Neural cell (in vitro differentiated cells): Measurements from ENCODE around the gene HOXA4. TPM values are rescaled to one million over a fixed set of nuclear protein-coding genes. Genes with fewer than 3 reads are reported as not detected.

Experiments
- H2AFZ ChIP-seq: fragments of 200-600, 300-800 bp; sonication (generic), shearing (Covaris generic); 2 replicates; pipeline ENCODE4 v1.6.0; 2014; ENCODE audit warnings: low read depth, mild to moderate bottlenecking, antibody characterized with exemption, low read length, moderate library complexity
- H3F3A ChIP-seq: fragments of 200-600 bp; shearing (Covaris generic); 2 replicates; pipeline ENCODE4 v1.6.1; 2016; ENCODE audit warnings: mild to moderate bottlenecking, moderate library complexity, mixed read lengths, antibody characterized with exemption, low read length; ENCODE audit not compliant: insufficient read depth, poor library complexity, severe bottlenecking
- H3K27ac ChIP-seq: fragments of 200-600, 300-800 bp; sonication (generic), shearing (Covaris generic); 2 replicates; pipeline ENCODE4 v1.5.1; 2014; ENCODE audit warnings: mild to moderate bottlenecking, low read length, moderate library complexity
- H3K27me3 ChIP-seq: fragments of 300-800, 200-600 bp; sonication (generic), shearing (Covaris generic); 2 replicates; pipeline ENCODE4 v1.6.0; 2014; ENCODE audit warnings: mild to moderate bottlenecking, low read depth, low read length, moderate library complexity; ENCODE audit not compliant: insufficient read depth
- H3K36me3 ChIP-seq: fragments of 300-800, 200-600 bp; sonication (generic), shearing (Covaris generic); 2 replicates; pipeline ENCODE4 v1.5.1; 2014; ENCODE audit warnings: mild to moderate bottlenecking, antibody characterized with exemption, low read length, moderate library complexity; ENCODE audit not compliant: insufficient read depth
- H3K4me2 ChIP-seq: fragments of 300-800, 200-600 bp; sonication (generic), shearing (Covaris generic); 2 replicates; pipeline ENCODE4 v1.6.0; 2014; ENCODE audit warnings: mild to moderate bottlenecking, low read length
- H3K4me3 ChIP-seq: fragments of 300-800, 200-600 bp; sonication (generic), shearing (Covaris generic); 2 replicates; pipeline ENCODE4 v1.5.1; 2014; ENCODE audit warnings: mild to moderate bottlenecking, low read length, moderate library complexity
- H3K79me2 ChIP-seq: fragments of 200-600 bp; shearing (Covaris generic); replicated peaks from 2 replicates; pipeline ENCODE4 v1.6.0; 2014; ENCODE audit warnings: mild to moderate bottlenecking, low read length, moderate library complexity; ENCODE audit not compliant: insufficient read depth
- H3K9ac ChIP-seq: fragments of 300-800, 200-600 bp; sonication (generic), shearing (Covaris generic); 2 replicates; pipeline ENCODE4 v1.6.1; 2016; ENCODE audit warnings: mild to moderate bottlenecking, low read length, mixed read lengths
- H3K9me2 ChIP-seq: fragments of 200-600 bp; shearing (Covaris generic); 2 replicates; pipeline ENCODE4 v1.6.1; 2016; ENCODE audit warnings: mild to moderate bottlenecking, low read length, mixed read lengths; ENCODE audit not compliant: insufficient read depth
- H3K9me3 ChIP-seq: fragments of 200-600, 300-800 bp; sonication (generic), shearing (Covaris generic); 2 replicates; pipeline ENCODE4 v1.6.1; 2016; ENCODE audit warnings: mild to moderate bottlenecking, mixed run types, low read length, moderate library complexity, mixed read lengths
- H4K20me1 ChIP-seq: fragments of 200-600 bp; shearing (Covaris generic); 2 replicates; pipeline ENCODE4 v1.6.1; 2016; ENCODE audit warnings: mild to moderate bottlenecking, mixed run types; ENCODE audit not compliant: insufficient read depth
- EP300 ChIP-seq: fragments of 450-650 bp; conservative IDR thresholded peaks from 2 replicates; pipeline ENCODE4 v1.6.1; 2014; ENCODE audit warnings: antibody characterized with exemption, mild to moderate bottlenecking, moderate library complexity; ENCODE audit not compliant: poor library complexity, severe bottlenecking
- EZH2 ChIP-seq: fragments of 200-600, 300-800 bp; shearing (Covaris generic), sonication (generic); IDR thresholded peaks from 2 replicates; pipeline ENCODE4 v1.6.1; 2014; ENCODE audit warnings: antibody characterized with exemption, low read length, borderline replicate concordance, mild to moderate bottlenecking; ENCODE audit not compliant: insufficient read depth, poor library complexity, severe bottlenecking
- MXI1 ChIP-seq: fragments of 450-650 bp; conservative IDR thresholded peaks from 2 replicates; pipeline ENCODE4 v1.6.1; 2014; ENCODE audit warnings: antibody characterized with exemption, mild to moderate bottlenecking; ENCODE audit not compliant: poor library complexity, severe bottlenecking
- RAD21 ChIP-seq: fragments of 450-650 bp; conservative IDR thresholded peaks from 2 replicates; pipeline ENCODE4 v1.6.1; 2014; ENCODE audit warnings: antibody characterized with exemption, mild to moderate bottlenecking, moderate library complexity
- SMC3 ChIP-seq: fragments of 450-650 bp; conservative IDR thresholded peaks from 2 replicates; pipeline ENCODE4 v1.6.1; 2014; ENCODE audit warnings: antibody characterized with exemption, mild to moderate bottlenecking, moderate library complexity; ENCODE audit not compliant: poor library complexity
- TAF1 ChIP-seq: IDR thresholded peaks from 2 replicates; pipeline ENCODE4 v1.6.1; 2012; ENCODE audit warnings: low read depth
- polyA plus RNA-seq: library from polyadenylated mRNA; depleted of rRNA; stranded (reverse); fragments of >200 nt; gene quantifications from 2 replicates; pipeline ENCODE4 v1.2.3, GENCODE V29; 2014
- TF ChIP-seq, protein P1 (sequence below): IDR thresholded peaks from 2 replicates; pipeline ENCODE4 v1.6.1; 2012; ENCODE audit warnings: borderline replicate concordance
- TF ChIP-seq, protein P2 (sequence below): fragments of 450-650 bp; IDR thresholded peaks from 2 replicates; pipeline ENCODE4 v1.5.1; 2014; ENCODE audit warnings: antibody characterized with exemption, mild to moderate bottlenecking, moderate library complexity; ENCODE audit not compliant: poor library complexity, severe bottlenecking

The HOXA4 gene
- polyA plus RNA-seq, 1 donor from 2014 or later: not detected

DNA sequence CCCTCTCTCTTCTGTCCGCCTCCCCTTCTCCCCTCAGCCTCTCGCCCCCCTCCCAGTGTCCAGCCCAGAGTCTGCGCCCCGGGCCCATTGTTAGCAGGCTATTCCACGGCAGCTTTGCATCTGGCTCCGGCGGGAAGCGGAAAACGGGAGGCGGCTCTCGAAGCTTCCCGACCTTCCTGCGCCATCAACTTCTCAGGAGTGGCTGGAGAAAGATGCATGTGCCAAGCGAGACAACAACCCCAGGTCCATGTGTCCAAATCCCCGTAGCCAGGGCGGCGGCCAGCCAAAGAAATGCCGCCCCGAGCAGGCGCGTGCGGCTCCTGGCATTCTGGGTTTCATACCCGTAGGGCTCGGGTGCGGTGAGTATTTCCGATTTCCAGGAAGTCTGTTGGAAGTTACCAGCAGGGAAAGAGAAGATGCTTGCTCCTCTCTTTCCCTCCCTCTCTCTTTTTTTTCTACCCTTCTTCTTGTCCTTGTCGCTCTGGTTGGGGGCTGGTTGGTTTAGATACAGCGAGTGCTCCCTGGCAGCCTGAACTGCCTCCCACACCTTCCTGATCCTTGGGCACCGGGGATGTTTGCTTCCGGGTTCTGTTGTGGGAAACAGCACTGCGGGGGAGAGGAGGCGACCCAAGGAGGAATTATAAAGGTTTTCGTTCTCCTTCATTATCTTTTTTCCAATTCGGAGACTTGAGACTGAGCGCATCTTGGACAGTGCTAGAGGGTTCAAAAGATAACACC, 26.9 kb downstream of the HOXA4 start:
- Histone ChIP-seq H3K27ac (no peak overlapping the region), H2AFZ (no peak overlapping the region), H3K27me3 (peaks cover 100% of the 10 kb centered on the region), H3K36me3 (no peaks in the 10 kb centered on the region), H4K20me1 (no peaks in the 10 kb centered on the region), H3K9me2 (no peaks in the 10 kb centered on the region), H3K4me3 (no peak overlapping the region), H3K79me2 (no peaks in the 10 kb centered on the region), H3F3A (no peaks in the 10 kb centered on the region), H3K9ac (no peak overlapping the region), H3K4me2 (no peak overlapping the region), H3K9me3 (no peaks in the 10 kb centered on the region)
- TF ChIP-seq MXI1 (no peak), EZH2 (peak; percentile 99)

- Histone ChIP-seq H3K36me3 (no peaks in the 10 kb centered on the region), H3K9me2 (no peaks in the 10 kb centered on the region), H3K4me2 (no peak within 1 kb of the TSS), H3K27ac (no peak within 1 kb of the TSS), H3K9ac (no peak within 1 kb of the TSS), H2AFZ (no peak within 1 kb of the TSS), H3F3A (no peaks in the 10 kb centered on the region), H3K9me3 (no peaks in the 10 kb centered on the region), H3K27me3 (peaks cover 100% of the 10 kb centered on the region), H4K20me1 (no peaks in the 10 kb centered on the region), H3K4me3 (no peak within 1 kb of the TSS), H3K79me2 (no peaks in the 10 kb centered on the region)
- TF ChIP-seq, protein P1, sequence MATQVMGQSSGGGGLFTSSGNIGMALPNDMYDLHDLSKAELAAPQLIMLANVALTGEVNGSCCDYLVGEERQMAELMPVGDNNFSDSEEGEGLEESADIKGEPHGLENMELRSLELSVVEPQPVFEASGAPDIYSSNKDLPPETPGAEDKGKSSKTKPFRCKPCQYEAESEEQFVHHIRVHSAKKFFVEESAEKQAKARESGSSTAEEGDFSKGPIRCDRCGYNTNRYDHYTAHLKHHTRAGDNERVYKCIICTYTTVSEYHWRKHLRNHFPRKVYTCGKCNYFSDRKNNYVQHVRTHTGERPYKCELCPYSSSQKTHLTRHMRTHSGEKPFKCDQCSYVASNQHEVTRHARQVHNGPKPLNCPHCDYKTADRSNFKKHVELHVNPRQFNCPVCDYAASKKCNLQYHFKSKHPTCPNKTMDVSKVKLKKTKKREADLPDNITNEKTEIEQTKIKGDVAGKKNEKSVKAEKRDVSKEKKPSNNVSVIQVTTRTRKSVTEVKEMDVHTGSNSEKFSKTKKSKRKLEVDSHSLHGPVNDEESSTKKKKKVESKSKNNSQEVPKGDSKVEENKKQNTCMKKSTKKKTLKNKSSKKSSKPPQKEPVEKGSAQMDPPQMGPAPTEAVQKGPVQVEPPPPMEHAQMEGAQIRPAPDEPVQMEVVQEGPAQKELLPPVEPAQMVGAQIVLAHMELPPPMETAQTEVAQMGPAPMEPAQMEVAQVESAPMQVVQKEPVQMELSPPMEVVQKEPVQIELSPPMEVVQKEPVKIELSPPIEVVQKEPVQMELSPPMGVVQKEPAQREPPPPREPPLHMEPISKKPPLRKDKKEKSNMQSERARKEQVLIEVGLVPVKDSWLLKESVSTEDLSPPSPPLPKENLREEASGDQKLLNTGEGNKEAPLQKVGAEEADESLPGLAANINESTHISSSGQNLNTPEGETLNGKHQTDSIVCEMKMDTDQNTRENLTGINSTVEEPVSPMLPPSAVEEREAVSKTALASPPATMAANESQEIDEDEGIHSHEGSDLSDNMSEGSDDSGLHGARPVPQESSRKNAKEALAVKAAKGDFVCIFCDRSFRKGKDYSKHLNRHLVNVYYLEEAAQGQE: no peak
- TF ChIP-seq MXI1 (no peak), SMC3 (no peak), TAF1 (no peak), EP300 (no peak), RAD21 (no peak), EZH2 (peak; percentile 58)
- TF ChIP-seq, protein P2, sequence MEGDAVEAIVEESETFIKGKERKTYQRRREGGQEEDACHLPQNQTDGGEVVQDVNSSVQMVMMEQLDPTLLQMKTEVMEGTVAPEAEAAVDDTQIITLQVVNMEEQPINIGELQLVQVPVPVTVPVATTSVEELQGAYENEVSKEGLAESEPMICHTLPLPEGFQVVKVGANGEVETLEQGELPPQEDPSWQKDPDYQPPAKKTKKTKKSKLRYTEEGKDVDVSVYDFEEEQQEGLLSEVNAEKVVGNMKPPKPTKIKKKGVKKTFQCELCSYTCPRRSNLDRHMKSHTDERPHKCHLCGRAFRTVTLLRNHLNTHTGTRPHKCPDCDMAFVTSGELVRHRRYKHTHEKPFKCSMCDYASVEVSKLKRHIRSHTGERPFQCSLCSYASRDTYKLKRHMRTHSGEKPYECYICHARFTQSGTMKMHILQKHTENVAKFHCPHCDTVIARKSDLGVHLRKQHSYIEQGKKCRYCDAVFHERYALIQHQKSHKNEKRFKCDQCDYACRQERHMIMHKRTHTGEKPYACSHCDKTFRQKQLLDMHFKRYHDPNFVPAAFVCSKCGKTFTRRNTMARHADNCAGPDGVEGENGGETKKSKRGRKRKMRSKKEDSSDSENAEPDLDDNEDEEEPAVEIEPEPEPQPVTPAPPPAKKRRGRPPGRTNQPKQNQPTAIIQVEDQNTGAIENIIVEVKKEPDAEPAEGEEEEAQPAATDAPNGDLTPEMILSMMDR: no peak
Measured at GRCh38 chr7:27102581-27103442, 27.7 kb downstream of the HOXA4 start, which contains the start of gene HOXA2. TSS of gene HOXA2 (minus strand) at chr7:27102683. CDS start at chr7:27102500, 183 bp downstream.
